Measurements from ENCODE around the gene LAG3. TPM values are rescaled to one million over a fixed set of nuclear protein-coding genes. Genes with fewer than 3 reads are reported as not detected.

Gene LAG3
- polyA plus RNA-seq, 1 donor: 2.1 TPM

DNA sequence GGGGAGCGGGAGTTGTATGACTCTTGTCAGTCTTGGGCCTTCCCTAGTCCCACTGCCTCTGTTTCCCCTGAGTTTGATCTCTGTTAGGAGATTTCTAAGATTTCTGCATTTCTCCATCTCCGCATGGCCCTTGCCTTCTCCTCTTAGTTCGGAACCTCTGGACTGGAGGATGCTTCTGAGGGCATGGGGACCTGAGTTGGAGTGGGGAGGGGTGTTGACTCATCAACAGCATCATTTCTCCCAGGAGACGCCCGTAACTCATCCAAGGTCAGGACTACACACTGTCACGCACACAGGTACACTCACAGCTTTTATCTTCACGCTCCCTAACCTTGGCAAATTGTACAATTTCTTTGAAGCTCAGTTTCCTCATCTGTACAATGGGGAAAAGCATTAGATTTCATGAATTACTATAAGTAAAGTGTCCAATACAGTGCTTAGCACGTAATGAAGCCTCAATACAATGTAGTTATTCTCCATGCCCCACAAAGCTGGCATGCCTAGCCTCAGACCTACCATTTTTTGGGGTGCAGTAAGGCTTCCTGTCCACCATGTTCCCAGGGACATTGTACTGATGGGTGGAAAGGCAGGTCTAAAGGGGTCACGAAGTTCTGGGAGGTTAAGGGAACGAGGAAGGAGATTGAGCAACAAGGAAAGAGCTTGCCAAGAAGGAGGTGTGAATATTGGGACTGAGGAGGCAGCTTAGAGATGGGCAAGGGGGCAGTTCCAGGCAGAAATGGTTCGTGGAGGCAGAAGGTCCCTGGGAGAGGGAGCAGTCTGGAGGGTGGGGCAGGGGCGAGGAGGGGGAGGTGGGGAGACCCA is 600 bp upstream of the LAG3 start:
- WGBS (ENCODE audit: insufficient coverage, low lambda C conversion rate): 100% methylated on average over 2 of the region's 12 CpGs
- Histone ChIP-seq H3K9me3 (ENCODE audit: control insufficient read depth, low read depth, low read length) (no peaks in the 10 kb centered on the region), H3K27ac (ENCODE audit: low read length) (no peak overlapping the region), H3K36me3 (ENCODE audit: control insufficient read depth, insufficient read depth, low read length) (peaks cover 26% of the 10 kb centered on the region), H3K4me1 (ENCODE audit: control insufficient read depth, insufficient read depth, low read length) (peaks cover 39% of the 10 kb centered on the region), H3K27me3 (ENCODE audit: control insufficient read depth, insufficient read depth, low read length) (peaks cover 10% of the 10 kb centered on the region), H3K4me3 (ENCODE audit: low read length) (no peak overlapping the region)
- no peak for DNase-seq

DNA sequence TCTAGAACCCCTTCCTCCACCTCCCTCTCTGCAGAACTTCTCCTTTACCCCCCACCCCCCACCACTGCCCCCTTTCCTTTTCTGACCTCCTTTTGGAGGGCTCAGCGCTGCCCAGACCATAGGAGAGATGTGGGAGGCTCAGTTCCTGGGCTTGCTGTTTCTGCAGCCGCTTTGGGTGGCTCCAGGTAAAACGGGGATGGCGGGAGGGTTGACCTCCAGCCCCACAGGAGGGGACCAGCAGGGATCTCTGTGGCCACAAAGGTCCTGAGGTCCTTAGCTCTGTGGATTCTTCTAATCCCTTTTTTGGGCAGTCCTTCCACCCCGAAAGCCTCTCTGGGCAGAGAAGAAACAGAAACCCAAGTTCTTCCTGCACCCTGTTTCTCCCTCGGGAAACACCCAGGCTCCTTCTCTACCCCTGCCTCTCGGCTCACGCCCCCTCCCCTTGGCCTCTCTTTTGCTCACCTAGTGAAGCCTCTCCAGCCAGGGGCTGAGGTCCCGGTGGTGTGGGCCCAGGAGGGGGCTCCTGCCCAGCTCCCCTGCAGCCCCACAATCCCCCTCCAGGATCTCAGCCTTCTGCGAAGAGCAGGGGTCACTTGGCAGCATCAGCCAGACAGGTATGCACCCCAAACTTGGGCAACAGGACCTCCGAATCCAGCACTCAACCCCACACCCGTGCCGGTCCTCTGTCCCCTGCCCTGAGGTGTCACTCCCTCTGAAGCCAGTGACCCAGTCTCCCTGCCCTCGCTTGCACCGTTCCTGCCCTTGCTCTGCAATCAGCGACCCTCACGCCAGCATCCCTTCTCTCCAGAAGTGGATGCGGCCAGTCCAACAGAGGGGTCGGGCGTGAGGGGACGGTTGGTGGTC is 638 bp downstream of the LAG3 start:
- Histone ChIP-seq H3K4me1 (ENCODE audit: control insufficient read depth, insufficient read depth, low read length) (peaks cover 40% of the 10 kb centered on the region), H3K27me3 (ENCODE audit: control insufficient read depth, insufficient read depth, low read length) (peaks cover 10% of the 10 kb centered on the region), H3K27ac (ENCODE audit: low read length) (no peak overlapping the region), H3K36me3 (ENCODE audit: control insufficient read depth, insufficient read depth, low read length) (peaks cover 26% of the 10 kb centered on the region), H3K9me3 (ENCODE audit: control insufficient read depth, low read depth, low read length) (no peaks in the 10 kb centered on the region), H3K4me3 (ENCODE audit: low read length) (no peak overlapping the region)
- DNase-seq: no peak
- no CpG with 5 or more reads among the region's 21 CpGs for WGBS (ENCODE audit: insufficient coverage, low lambda C conversion rate)

DNA sequence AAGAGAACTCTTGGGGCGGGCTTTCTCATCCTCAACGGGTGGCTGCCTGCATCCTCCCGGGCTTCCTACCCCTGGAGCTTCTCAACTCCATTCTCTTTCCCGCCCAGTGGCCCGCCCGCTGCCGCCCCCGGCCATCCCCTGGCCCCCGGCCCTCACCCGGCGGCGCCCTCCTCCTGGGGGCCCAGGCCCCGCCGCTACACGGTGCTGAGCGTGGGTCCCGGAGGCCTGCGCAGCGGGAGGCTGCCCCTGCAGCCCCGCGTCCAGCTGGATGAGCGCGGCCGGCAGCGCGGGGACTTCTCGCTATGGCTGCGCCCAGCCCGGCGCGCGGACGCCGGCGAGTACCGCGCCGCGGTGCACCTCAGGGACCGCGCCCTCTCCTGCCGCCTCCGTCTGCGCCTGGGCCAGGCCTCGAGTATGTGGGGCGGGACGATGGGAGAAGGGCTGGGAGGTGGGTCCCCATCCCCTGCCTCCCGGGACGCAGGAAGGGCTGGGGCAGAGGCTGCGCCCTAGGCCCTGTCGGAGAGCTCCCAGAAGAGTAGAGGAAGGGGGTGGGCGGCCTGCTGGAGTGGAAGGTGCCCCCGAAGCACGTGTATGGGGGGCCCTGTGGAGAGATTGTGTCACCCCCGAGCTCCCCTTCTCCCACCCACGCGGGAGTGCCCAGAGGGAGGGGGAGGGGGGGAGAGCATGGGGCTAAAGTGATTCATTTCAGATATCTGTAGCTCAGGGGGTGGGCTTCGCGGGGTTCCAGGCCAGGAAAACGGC is 1.5 kb downstream of the LAG3 start:
- Histone ChIP-seq H3K27ac (ENCODE audit: low read length) (no peak overlapping the region), H3K36me3 (ENCODE audit: control insufficient read depth, insufficient read depth, low read length) (peaks cover 26% of the 10 kb centered on the region), H3K27me3 (ENCODE audit: control insufficient read depth, insufficient read depth, low read length) (peaks cover 10% of the 10 kb centered on the region), H3K9me3 (ENCODE audit: control insufficient read depth, low read depth, low read length) (no peaks in the 10 kb centered on the region), H3K4me3 (ENCODE audit: low read length) (no peak overlapping the region), H3K4me1 (ENCODE audit: control insufficient read depth, insufficient read depth, low read length) (peaks cover 37% of the 10 kb centered on the region)
- no peak for DNase-seq
- WGBS (ENCODE audit: insufficient coverage, low lambda C conversion rate): no CpG with 5 or more reads among the region's 60 CpGs

DNA sequence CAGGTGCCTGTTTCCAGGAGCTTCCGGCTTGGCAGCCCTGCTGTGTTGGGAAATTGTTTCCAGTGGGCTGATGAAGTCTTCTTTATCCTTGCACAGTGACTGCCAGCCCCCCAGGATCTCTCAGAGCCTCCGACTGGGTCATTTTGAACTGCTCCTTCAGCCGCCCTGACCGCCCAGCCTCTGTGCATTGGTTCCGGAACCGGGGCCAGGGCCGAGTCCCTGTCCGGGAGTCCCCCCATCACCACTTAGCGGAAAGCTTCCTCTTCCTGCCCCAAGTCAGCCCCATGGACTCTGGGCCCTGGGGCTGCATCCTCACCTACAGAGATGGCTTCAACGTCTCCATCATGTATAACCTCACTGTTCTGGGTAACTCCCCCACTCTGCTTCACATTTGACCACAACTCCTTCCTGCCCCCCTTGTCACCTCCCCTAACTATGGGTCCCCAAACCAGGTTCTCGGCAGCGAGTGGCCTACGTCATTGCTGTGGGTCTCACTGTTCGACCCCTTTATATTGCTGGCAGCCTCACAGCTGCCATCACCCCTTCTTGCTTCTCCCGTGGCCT is 2.3 kb downstream of the LAG3 start:
- H3K27ac ChIP-seq (ENCODE audit: low read length): no peak overlapping the region
- H3K27me3 ChIP-seq (ENCODE audit: control insufficient read depth, insufficient read depth, low read length): peaks cover 10% of the 10 kb centered on the region
- H3K4me1 ChIP-seq (ENCODE audit: control insufficient read depth, insufficient read depth, low read length): peaks cover 37% of the 10 kb centered on the region
- no peaks in the 10 kb centered on the region for H3K9me3 ChIP-seq (ENCODE audit: control insufficient read depth, low read depth, low read length)
- DNase-seq: no peak
- no peak overlapping the region for H3K4me3 ChIP-seq (ENCODE audit: low read length)
- WGBS (ENCODE audit: insufficient coverage, low lambda C conversion rate): 100% methylated on average over 1 of the region's 15 CpGs
- peaks cover 23% of the 10 kb centered on the region for H3K36me3 ChIP-seq (ENCODE audit: control insufficient read depth, insufficient read depth, low read length)

DNA sequence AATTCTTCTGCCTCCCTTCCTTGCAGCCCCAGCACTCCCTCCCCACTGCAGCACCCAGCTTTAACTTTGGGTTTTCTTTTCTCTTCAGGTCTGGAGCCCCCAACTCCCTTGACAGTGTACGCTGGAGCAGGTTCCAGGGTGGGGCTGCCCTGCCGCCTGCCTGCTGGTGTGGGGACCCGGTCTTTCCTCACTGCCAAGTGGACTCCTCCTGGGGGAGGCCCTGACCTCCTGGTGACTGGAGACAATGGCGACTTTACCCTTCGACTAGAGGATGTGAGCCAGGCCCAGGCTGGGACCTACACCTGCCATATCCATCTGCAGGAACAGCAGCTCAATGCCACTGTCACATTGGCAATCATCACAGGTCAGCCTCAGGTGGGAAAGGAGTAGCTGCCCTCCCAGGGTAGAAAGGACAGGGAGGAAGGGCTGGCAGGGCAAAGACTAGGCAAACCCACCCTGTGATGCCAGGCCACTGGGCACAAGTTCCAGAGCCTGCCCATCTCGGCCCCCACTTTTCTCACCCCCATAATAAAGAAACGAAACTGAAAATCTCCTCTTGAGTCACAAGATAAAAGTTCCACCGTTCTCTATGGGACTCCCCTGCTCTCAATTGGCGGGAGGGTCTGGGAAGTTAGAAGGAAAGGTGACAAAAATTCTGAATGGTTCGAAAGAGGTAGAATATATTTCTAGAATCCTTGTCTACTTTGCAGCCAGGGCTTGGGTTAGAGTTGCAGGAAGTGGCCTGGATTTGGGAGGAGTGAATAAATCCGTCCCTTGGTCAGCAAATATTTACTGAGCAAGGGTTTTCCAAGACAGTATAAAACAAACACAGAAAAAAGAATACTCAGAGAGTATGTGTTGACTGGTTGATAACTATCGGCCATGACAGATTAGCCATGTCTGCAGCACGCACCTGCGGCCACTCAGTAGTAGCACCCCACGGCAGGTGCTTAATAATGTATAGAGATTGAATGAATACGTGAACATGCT is 3.2 kb downstream of the LAG3 start:
- Histone ChIP-seq H3K27ac (ENCODE audit: low read length) (no peak overlapping the region), H3K27me3 (ENCODE audit: control insufficient read depth, insufficient read depth, low read length) (peaks cover 10% of the 10 kb centered on the region), H3K36me3 (ENCODE audit: control insufficient read depth, insufficient read depth, low read length) (peaks cover 14% of the 10 kb centered on the region), H3K4me3 (ENCODE audit: low read length) (no peak overlapping the region), H3K9me3 (ENCODE audit: control insufficient read depth, low read depth, low read length) (no peaks in the 10 kb centered on the region), H3K4me1 (ENCODE audit: control insufficient read depth, insufficient read depth, low read length) (peaks cover 45% of the 10 kb centered on the region)
- DNase-seq: peak in 1 of 2 donors; percentile 32
- WGBS (ENCODE audit: insufficient coverage, low lambda C conversion rate): 42% methylated on average over 2 of the region's 16 CpGs

DNA sequence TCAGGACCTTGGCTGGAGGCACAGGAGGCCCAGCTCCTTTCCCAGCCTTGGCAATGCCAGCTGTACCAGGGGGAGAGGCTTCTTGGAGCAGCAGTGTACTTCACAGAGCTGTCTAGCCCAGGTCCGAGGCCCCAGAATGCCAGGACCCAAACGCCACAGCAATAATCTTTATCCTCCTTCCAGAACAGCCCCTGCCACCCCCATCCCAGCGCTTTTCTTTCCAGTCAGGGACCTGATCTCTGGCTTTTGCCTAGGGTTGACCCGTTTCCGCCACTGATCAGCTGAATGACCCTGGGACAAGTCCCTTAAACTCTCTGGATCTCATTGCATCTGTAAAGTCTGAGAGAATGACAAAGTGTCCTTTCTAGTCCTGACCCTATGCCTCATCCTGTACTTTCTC is 5.1 kb downstream of the LAG3 start:
- Histone ChIP-seq H3K4me1 (ENCODE audit: control insufficient read depth, insufficient read depth, low read length) (peaks cover 49% of the 10 kb centered on the region), H3K27me3 (ENCODE audit: control insufficient read depth, insufficient read depth, low read length) (peaks cover 10% of the 10 kb centered on the region), H3K36me3 (ENCODE audit: control insufficient read depth, insufficient read depth, low read length) (no peaks in the 10 kb centered on the region), H3K27ac (ENCODE audit: low read length) (no peak overlapping the region), H3K9me3 (ENCODE audit: control insufficient read depth, low read depth, low read length) (no peaks in the 10 kb centered on the region), H3K4me3 (ENCODE audit: low read length) (no peak overlapping the region)
- no peak for DNase-seq
- no CpG with 5 or more reads among the region's 5 CpGs for WGBS (ENCODE audit: insufficient coverage, low lambda C conversion rate)

DNA sequence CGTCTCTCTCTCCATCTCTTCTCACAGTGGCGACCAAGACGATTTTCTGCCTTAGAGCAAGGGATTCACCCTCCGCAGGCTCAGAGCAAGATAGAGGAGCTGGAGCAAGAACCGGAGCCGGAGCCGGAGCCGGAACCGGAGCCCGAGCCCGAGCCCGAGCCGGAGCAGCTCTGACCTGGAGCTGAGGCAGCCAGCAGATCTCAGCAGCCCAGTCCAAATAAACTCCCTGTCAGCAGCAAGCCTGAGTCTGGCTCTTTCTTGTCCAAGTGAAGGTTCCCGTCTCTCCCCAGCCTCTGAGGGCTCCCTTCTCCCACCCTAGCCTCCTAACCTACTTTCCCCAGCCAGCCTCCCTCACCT is 5.9 kb downstream of the LAG3 start:
- H3K4me3 ChIP-seq (ENCODE audit: low read length): peak overlapping the region; percentile 31
- H3K27ac ChIP-seq (ENCODE audit: low read length): peak overlapping the region; percentile 21
- DNase-seq: no peak
- peaks cover 6% of the 10 kb centered on the region for H3K27me3 ChIP-seq (ENCODE audit: control insufficient read depth, insufficient read depth, low read length)
- H3K36me3 ChIP-seq (ENCODE audit: control insufficient read depth, insufficient read depth, low read length): no peaks in the 10 kb centered on the region
- 61% methylated on average over 4 of the region's 14 CpGs for WGBS (ENCODE audit: insufficient coverage, low lambda C conversion rate)
- no peaks in the 10 kb centered on the region for H3K9me3 ChIP-seq (ENCODE audit: control insufficient read depth, low read depth, low read length)
- H3K4me1 ChIP-seq (ENCODE audit: control insufficient read depth, insufficient read depth, low read length): peaks cover 49% of the 10 kb centered on the region

DNA sequence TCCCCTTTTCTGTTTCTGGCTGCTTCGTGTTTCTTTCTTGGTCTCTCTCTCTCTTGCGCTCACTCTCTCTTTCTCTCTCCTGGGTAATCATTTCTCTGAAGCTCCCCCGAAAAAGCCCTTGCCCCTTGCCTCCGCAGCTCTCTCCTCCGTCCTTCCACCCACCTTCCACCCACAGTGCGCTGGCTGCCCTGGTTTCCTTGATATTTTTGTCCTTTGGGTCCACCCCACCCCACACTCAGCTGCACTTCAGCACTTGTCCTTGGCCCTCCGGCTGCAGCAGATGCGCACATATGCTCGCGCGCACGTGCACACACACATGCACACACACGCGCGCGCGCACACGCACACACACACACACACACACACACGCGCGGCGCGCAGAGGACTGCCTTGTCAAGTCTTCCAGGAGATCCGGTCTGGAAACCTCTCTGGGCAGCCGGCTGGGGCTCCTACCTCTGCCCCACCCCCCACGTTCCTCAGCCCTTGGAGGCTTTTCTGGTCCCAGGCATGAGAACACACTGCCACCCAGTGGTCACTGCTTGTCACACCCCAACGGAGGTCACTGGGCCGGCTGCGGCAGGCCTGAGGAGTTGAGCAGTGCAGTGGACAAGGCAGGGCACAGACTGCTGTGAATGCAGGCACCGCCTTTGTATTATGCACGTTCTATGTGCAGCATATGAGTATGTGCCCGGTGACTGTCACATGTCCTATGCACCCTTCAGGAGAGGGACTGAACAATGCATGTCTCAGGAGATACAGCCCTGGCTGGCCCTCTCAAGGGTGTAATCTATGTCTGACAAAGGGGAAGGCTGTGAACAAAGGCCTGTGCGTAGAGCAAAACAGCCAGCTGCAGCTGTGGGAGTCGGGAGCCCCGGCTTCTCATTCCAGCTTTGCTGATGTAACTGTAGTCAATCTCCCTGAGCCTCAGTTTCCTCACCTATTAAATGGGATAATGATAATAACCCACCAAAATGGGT is 6.5 kb downstream of the LAG3 start:
- Histone ChIP-seq H3K27ac (ENCODE audit: low read length) (peak overlapping the region; percentile 54), H3K4me3 (ENCODE audit: low read length) (peak overlapping the region; percentile 31), H3K4me1 (ENCODE audit: control insufficient read depth, insufficient read depth, low read length) (peaks cover 49% of the 10 kb centered on the region), H3K9me3 (ENCODE audit: control insufficient read depth, low read depth, low read length) (no peaks in the 10 kb centered on the region), H3K36me3 (ENCODE audit: control insufficient read depth, insufficient read depth, low read length) (no peaks in the 10 kb centered on the region), H3K27me3 (ENCODE audit: control insufficient read depth, insufficient read depth, low read length) (peaks cover 3% of the 10 kb centered on the region)
- peak; percentile 93 to 94 for DNase-seq
- no CpG with 5 or more reads among the region's 35 CpGs for WGBS (ENCODE audit: insufficient coverage, low lambda C conversion rate)

All from large intestine (tissue), 3 donors.